HCT116 (cell line): ENCODE results near the gene SLC25A39. TPM values are rescaled to one million over a fixed set of nuclear protein-coding genes. Genes with fewer than 3 reads are reported as not detected.

Source experiments
- ATAC-seq: fragments of 200-7000 bp; cut with Tn5 transposase; 2 replicates; pipeline ENCODE4 v1.9.1; 2020; ENCODE audit warnings: mild to moderate bottlenecking, moderate library complexity
- BruUV-seq: library from RNA; stranded (reverse); fragments of 400-500 nt; replicated peaks from 2 replicates; lab custom pipeline; 2021; lab: Mats Ljungman, UMichigan
- CTCF ChIA-PET: fragments of 300-600 bp; sonication (Branson Sonifier 250); formaldehyde crosslinking; loops from one replicate; lab custom pipeline; 2021; ENCODE audit warnings: antibody characterized with exemption; lab: Charles Lee
- POLR2A ChIA-PET: fragments of 300-600, 350-600 bp; sonication (Branson Sonifier 250); formaldehyde crosslinking; loops from one replicate; lab custom pipeline; 2021; ENCODE audit warnings: antibody characterized with exemption; lab: Charles Lee
- RAD21 ChIA-PET, 2 experiments: fragments of 300-600 bp; sonication (Branson Sonifier 250); formaldehyde crosslinking; loops; one replicate each; lab custom pipeline; 2023; ENCODE audit warnings: low total read pairs in 2 of 2; ENCODE audit not compliant: uncharacterized antibody in 2 of 2, unreplicated experiment in 2 of 2, low non-redundant PET in 1 of 2; lab: Charles Lee
- DNase-seq: peaks from one replicate; pipeline ENCODE4 v3.0.0-alpha.2; 2010; ENCODE audit warnings: low read depth, low spot score
- H2AFZ ChIP-seq: fragments of 200-600 bp; shearing (Covaris generic), sonication (generic); 2 replicates; pipeline ENCODE4 v1.6.1; 2017; ENCODE audit warnings: low read depth, mixed run types, mixed read lengths, antibody characterized with exemption, low read length; ENCODE audit not compliant: poor library complexity, severe bottlenecking
- H3K27ac ChIP-seq: 2 replicates; pipeline ENCODE4 v1.5.1; 2012; ENCODE audit warnings: low read depth, low read length
- H3K27me3 ChIP-seq: fragments of 200-600 bp; sonication (generic); 2 replicates; pipeline ENCODE4 v1.6.1; 2016; ENCODE audit warnings: mixed run types, low read length, mixed read lengths; ENCODE audit not compliant: insufficient read depth
- H3K36me3 ChIP-seq, 2 experiments: fragments of 200-500 bp in 1 of 2; fragments of 200-600 bp in 1 of 2; sonication (Bioruptor generic) in 1 of 2; sonication (generic) in 1 of 2; 2 replicates each; pipeline versions ENCODE4 v1.5.1 to v1.6.1; 2014 to 2016; ENCODE audit warnings: low read length in 2 of 2, inconsistent platforms in 1 of 2, mixed read lengths in 1 of 2, mixed run types in 1 of 2; ENCODE audit not compliant: insufficient read depth in 2 of 2, control insufficient read depth in 1 of 2
- H3K4me1 ChIP-seq, 2 experiments: fragments of 200-600 bp in 1 of 2; sonication (generic) in 1 of 2; 2 replicates each; pipeline versions ENCODE4 v1.5.1 to v1.6.1; 2012 to 2017; ENCODE audit warnings: low read length in 2 of 2, inconsistent platforms in 1 of 2, mild to moderate bottlenecking in 1 of 2, mixed read lengths in 1 of 2, mixed run types in 1 of 2, moderate library complexity in 1 of 2; ENCODE audit not compliant: insufficient read depth in 2 of 2, control insufficient read depth in 1 of 2
- H3K4me2 ChIP-seq: fragments of 200-600 bp; sonication (generic); 2 replicates; pipeline ENCODE4 v1.6.1; 2017; ENCODE audit warnings: mixed run types, low read length, mixed read lengths
- H3K4me3 ChIP-seq, 2 experiments: fragments of 200-600 bp in 1 of 2; sonication (generic) in 1 of 2; replicated peaks in 1 of 2; 2 replicates each; pipeline ENCODE4 v1.5.1; 2011 to 2016; ENCODE audit warnings: low read length in 2 of 2, control low read depth in 1 of 2, low read depth in 1 of 2, mild to moderate bottlenecking in 1 of 2, mixed read lengths in 1 of 2, mixed run types in 1 of 2
- H3K79me2 ChIP-seq: fragments of 200-600 bp; sonication (generic); 2 replicates; pipeline ENCODE4 v1.6.1; 2017; ENCODE audit warnings: mild to moderate bottlenecking, mixed run types, low read length, moderate library complexity, mixed read lengths; ENCODE audit not compliant: insufficient read depth
- H3K9ac ChIP-seq: fragments of 200-600 bp; sonication (generic); 2 replicates; pipeline ENCODE4 v1.6.1; 2016; ENCODE audit warnings: low read length, mixed read lengths
- H3K9me2 ChIP-seq: fragments of 200-600 bp; sonication (generic), shearing (Covaris generic); 2 replicates; pipeline ENCODE4 v1.6.1; 2017; ENCODE audit warnings: mixed run types, mild to moderate bottlenecking, moderate library complexity; ENCODE audit not compliant: insufficient read depth
- H3K9me3 ChIP-seq, 2 experiments: fragments of 200-500 bp in 1 of 2; fragments of 200-600 bp in 1 of 2; sonication (Bioruptor generic) in 1 of 2; sonication (generic) in 1 of 2; 2 replicates each; pipeline ENCODE4 v1.6.1; 2014 to 2017; ENCODE audit warnings: low read length in 2 of 2, mixed read lengths in 2 of 2, inconsistent platforms in 1 of 2, low read depth in 1 of 2, mild to moderate bottlenecking in 1 of 2, mixed run types in 1 of 2, moderate library complexity in 1 of 2; ENCODE audit not compliant: control insufficient read depth in 1 of 2, insufficient read depth in 1 of 2
- H4K20me1 ChIP-seq: fragments of 200-600 bp; sonication (generic), shearing (Covaris generic); 2 replicates; pipeline ENCODE4 v1.6.1; 2017; ENCODE audit warnings: mixed run types, mild to moderate bottlenecking, moderate library complexity; ENCODE audit not compliant: insufficient read depth
- CBX3 ChIP-seq: IDR thresholded peaks from 2 replicates; pipeline ENCODE4 v1.6.1; 2012; ENCODE audit warnings: low read depth
- CEBPB ChIP-seq: IDR thresholded peaks from 2 replicates; pipeline ENCODE4 v1.6.1; 2012; ENCODE audit warnings: low read depth
- CTCF ChIP-seq, 3 experiments: fragments of 200-600 bp in 1 of 3; sonication (generic) in 1 of 3; IDR thresholded peaks in 2 of 3; conservative IDR thresholded peaks in 1 of 3; 2 replicates each; pipeline ENCODE4 v1.5.1; 2012 to 2017; ENCODE audit warnings: low read depth in 2 of 3, low read length in 2 of 3, antibody characterized with exemption in 1 of 3, borderline replicate concordance in 1 of 3, control low read depth in 1 of 3, mild to moderate bottlenecking in 1 of 3, mixed read lengths in 1 of 3, mixed run types in 1 of 3, moderate library complexity in 1 of 3; ENCODE audit not compliant: insufficient read depth in 1 of 3
- ELF1 ChIP-seq: IDR thresholded peaks from 2 replicates; pipeline ENCODE4 v1.6.1; 2012; ENCODE audit warnings: low read depth, borderline replicate concordance
- FOSL1 ChIP-seq: IDR thresholded peaks from 2 replicates; pipeline ENCODE4 v1.6.1; 2012; ENCODE audit warnings: low read depth
- POLR2AphosphoS5 ChIP-seq: IDR thresholded peaks from 2 replicates; pipeline ENCODE4 v1.6.1; 2011; ENCODE audit warnings: mild to moderate bottlenecking, low read depth, low read length, moderate library complexity
- RAD21 ChIP-seq: IDR thresholded peaks from 2 replicates; pipeline ENCODE4 v1.6.1; 2012; ENCODE audit warnings: low read depth, mild to moderate bottlenecking
- SP1 ChIP-seq: IDR thresholded peaks from 2 replicates; pipeline ENCODE4 v1.6.1; 2012; ENCODE audit warnings: low read depth
- SRF ChIP-seq: IDR thresholded peaks from 2 replicates; pipeline ENCODE4 v1.6.1; 2012; ENCODE audit warnings: low read depth
- ZNF274 ChIP-seq: fragments of 200-500 bp; sonication (Bioruptor generic); IDR thresholded peaks from 2 replicates; pipeline ENCODE4 v1.6.1; 2014; ENCODE audit warnings: mild to moderate bottlenecking, low read depth, low read length, inconsistent platforms
- intact Hi-C: fragments of 100-400 bp; cut with micrococcal nuclease; formaldehyde crosslinking; loops from 2 replicates; pipeline ENCODE4 v1.10.0; 2022
- total RNA-seq: library from RNA; stranded (reverse); gene quantifications from one replicate; pipeline ENCODE4 v1.2.1, GENCODE V29; 2021; ENCODE audit not compliant: unreplicated experiment
- TF ChIP-seq, protein P1 (sequence below): IDR thresholded peaks from 2 replicates; pipeline ENCODE4 v1.6.1; 2011; ENCODE audit warnings: mild to moderate bottlenecking, low read length, moderate library complexity; ENCODE audit not compliant: insufficient replicate concordance; ENCODE audit errors: extremely low read depth
- TF ChIP-seq, protein P2 (sequence below): IDR thresholded peaks from 2 replicates; pipeline ENCODE4 v1.6.1; 2012
- TF ChIP-seq, protein P3 (sequence below): IDR thresholded peaks from 2 replicates; pipeline ENCODE4 v1.6.1; 2012; ENCODE audit warnings: low read depth

SLC25A39 gene
- total RNA-seq, 1 experiment from 2014 or later, result 326 TPM

DNA sequence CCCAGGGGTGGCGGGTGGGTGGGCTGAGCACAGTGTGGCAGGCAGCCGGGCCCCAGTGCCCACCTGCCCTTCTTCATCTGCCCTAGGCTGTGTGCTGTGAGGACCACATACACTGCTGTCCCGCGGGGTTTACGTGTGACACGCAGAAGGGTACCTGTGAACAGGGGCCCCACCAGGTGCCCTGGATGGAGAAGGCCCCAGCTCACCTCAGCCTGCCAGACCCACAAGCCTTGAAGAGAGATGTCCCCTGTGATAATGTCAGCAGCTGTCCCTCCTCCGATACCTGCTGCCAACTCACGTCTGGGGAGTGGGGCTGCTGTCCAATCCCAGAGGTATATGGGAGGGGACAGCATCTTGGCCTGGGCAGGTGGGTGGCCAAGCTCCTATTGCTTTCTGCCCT, 26.8 kb upstream of the SLC25A39 start:
- Histone ChIP-seq H3K27ac (no peak overlapping the region), H3K79me2 (no peaks in the 10 kb centered on the region), H3K9me3 (no peaks in the 10 kb centered on the region), H3K4me2 (no peak overlapping the region), H2AFZ (no peak overlapping the region), H3K27me3 (no peaks in the 10 kb centered on the region), H3K9me2 (no peaks in the 10 kb centered on the region), H3K4me1 (peaks cover 0 to under 1% of the 10 kb centered on the region in 2 experiments; a peak in 2 of 4 replicates), H3K36me3 (peaks cover 0 to 4% of the 10 kb centered on the region in 2 experiments; a peak in 1 of 4 replicates), H3K4me3 (no peak overlapping the region), H3K9ac (no peak overlapping the region), H4K20me1 (no peaks in the 10 kb centered on the region)
- ChIA-PET POLR2A (no interaction called here), RAD21 (no interaction called here), CTCF (interaction anchor here (1.1 to 1.9 kb wide), 3 partner anchors 9 to 183 kb away, joined by 3 to 9 read pairs (median 3); no protein-coding TSS in a partner anchor)
- ATAC-seq, result no peak
- TF ChIP-seq ZNF274 (no peak), POLR2AphosphoS5 (no peak), RAD21 (no peak), CBX3 (no peak), CTCF (IDR thresholded peaks at IDR 0.05 in 2 of 3, conservative IDR thresholded peaks at IDR 0.05 in 1 of 3; ENCODE audit: borderline replicate concordance in 1 of 3, insufficient read depth in 1 of 3, low read depth in 2 of 3, low read length in 2 of 3) (no peak), SP1 (no peak), FOSL1 (no peak), ELF1 (no peak), SRF (no peak), CEBPB (no peak)
- TF ChIP-seq, protein P1, sequence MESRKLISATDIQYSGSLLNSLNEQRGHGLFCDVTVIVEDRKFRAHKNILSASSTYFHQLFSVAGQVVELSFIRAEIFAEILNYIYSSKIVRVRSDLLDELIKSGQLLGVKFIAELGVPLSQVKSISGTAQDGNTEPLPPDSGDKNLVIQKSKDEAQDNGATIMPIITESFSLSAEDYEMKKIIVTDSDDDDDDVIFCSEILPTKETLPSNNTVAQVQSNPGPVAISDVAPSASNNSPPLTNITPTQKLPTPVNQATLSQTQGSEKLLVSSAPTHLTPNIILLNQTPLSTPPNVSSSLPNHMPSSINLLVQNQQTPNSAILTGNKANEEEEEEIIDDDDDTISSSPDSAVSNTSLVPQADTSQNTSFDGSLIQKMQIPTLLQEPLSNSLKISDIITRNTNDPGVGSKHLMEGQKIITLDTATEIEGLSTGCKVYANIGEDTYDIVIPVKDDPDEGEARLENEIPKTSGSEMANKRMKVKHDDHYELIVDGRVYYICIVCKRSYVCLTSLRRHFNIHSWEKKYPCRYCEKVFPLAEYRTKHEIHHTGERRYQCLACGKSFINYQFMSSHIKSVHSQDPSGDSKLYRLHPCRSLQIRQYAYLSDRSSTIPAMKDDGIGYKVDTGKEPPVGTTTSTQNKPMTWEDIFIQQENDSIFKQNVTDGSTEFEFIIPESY, result no peak
- TF ChIP-seq, protein P2, sequence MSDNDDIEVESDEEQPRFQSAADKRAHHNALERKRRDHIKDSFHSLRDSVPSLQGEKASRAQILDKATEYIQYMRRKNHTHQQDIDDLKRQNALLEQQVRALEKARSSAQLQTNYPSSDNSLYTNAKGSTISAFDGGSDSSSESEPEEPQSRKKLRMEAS, result no peak
- TF ChIP-seq, protein P3, sequence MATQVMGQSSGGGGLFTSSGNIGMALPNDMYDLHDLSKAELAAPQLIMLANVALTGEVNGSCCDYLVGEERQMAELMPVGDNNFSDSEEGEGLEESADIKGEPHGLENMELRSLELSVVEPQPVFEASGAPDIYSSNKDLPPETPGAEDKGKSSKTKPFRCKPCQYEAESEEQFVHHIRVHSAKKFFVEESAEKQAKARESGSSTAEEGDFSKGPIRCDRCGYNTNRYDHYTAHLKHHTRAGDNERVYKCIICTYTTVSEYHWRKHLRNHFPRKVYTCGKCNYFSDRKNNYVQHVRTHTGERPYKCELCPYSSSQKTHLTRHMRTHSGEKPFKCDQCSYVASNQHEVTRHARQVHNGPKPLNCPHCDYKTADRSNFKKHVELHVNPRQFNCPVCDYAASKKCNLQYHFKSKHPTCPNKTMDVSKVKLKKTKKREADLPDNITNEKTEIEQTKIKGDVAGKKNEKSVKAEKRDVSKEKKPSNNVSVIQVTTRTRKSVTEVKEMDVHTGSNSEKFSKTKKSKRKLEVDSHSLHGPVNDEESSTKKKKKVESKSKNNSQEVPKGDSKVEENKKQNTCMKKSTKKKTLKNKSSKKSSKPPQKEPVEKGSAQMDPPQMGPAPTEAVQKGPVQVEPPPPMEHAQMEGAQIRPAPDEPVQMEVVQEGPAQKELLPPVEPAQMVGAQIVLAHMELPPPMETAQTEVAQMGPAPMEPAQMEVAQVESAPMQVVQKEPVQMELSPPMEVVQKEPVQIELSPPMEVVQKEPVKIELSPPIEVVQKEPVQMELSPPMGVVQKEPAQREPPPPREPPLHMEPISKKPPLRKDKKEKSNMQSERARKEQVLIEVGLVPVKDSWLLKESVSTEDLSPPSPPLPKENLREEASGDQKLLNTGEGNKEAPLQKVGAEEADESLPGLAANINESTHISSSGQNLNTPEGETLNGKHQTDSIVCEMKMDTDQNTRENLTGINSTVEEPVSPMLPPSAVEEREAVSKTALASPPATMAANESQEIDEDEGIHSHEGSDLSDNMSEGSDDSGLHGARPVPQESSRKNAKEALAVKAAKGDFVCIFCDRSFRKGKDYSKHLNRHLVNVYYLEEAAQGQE, result no peak
- DNase-seq, result no peak
- intact Hi-C loops, result no loop called here
- no TSS peak for BruUV-seq
